GM23338 (cell line): Measurements from ENCODE around the gene CDAN1.
"Not testable (repeated sequence)": the region's sequence is repeated elsewhere in the genome, so short reads cannot be mapped to it uniquely, and the experiment has no call there.

ENCODE experiments used
- EZH2 ChIP-seq: fragments of 200-600 bp; sonication (generic); IDR thresholded peaks from one replicate; pipeline ENCODE4 v1.8.0; 2017; ENCODE audit warnings: antibody characterized with exemption, mild to moderate bottlenecking, low read depth; ENCODE audit not compliant: unreplicated experiment
- EZH2phosphoT487 ChIP-seq: fragments of 200-600 bp; sonication (generic); IDR thresholded peaks from one replicate; pipeline ENCODE4 v1.8.1; 2018; ENCODE audit warnings: antibody characterized with exemption; ENCODE audit not compliant: unreplicated experiment
- JUNB ChIP-seq: IDR thresholded peaks from one replicate; pipeline ENCODE4 v1.6.1; 2016; ENCODE audit warnings: antibody characterized with exemption; ENCODE audit not compliant: unreplicated experiment
- TF ChIP-seq, protein P1 (sequence below), 2 experiments: fragments of 200-600 bp in 1 of 2; sonication (generic) in 1 of 2; conservative IDR thresholded peaks; 2 replicates each; pipeline versions ENCODE4 v1.5.1 to v1.6.1; 2016 to 2017; ENCODE audit warnings: antibody characterized with exemption in 2 of 2, low read depth in 2 of 2, mild to moderate bottlenecking in 2 of 2, moderate library complexity in 1 of 2

DNA sequence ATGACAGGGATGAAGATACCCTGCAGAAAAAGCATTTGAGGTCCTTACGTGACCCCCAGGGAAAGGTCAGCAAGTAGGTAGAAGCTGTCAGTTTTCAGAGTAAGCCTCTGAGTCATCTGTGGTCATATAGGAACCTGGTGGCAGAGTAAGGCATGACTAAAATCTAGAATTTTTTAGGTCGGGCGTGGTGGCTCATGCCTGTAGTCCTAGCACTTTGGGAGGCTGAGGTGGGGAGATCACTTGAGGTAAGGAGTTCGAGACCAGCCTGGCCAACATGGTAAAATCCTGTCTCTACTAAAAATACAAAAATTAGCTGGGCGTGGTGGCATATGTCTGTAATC, 56.8 kb downstream of the CDAN1 start:
- TF ChIP-seq, protein P1, sequence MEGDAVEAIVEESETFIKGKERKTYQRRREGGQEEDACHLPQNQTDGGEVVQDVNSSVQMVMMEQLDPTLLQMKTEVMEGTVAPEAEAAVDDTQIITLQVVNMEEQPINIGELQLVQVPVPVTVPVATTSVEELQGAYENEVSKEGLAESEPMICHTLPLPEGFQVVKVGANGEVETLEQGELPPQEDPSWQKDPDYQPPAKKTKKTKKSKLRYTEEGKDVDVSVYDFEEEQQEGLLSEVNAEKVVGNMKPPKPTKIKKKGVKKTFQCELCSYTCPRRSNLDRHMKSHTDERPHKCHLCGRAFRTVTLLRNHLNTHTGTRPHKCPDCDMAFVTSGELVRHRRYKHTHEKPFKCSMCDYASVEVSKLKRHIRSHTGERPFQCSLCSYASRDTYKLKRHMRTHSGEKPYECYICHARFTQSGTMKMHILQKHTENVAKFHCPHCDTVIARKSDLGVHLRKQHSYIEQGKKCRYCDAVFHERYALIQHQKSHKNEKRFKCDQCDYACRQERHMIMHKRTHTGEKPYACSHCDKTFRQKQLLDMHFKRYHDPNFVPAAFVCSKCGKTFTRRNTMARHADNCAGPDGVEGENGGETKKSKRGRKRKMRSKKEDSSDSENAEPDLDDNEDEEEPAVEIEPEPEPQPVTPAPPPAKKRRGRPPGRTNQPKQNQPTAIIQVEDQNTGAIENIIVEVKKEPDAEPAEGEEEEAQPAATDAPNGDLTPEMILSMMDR (conservative IDR thresholded peaks at IDR 0.05; ENCODE audit: low read depth in 2 of 2): not testable (repeated sequence)
- TF ChIP-seq EZH2, EZH2phosphoT487, JUNB: not testable (repeated sequence)
